HFFc6 (cell line): ENCODE results near the gene IGFL4. TPM values are rescaled to one million over a fixed set of nuclear protein-coding genes. Genes with fewer than 3 reads are reported as not detected.

Source experiments
- DNase-seq: peaks from one replicate; pipeline ENCODE4 v3.0.0-alpha.2; 2018
- H3K27ac Mint-ChIP-seq: 2 replicates; pipeline ENCODE4 v1.8.0; 2020; ENCODE audit warnings: mild to moderate bottlenecking, mixed read lengths
- H3K27me3 Mint-ChIP-seq: 2 replicates; pipeline ENCODE4 v1.8.0; 2021; ENCODE audit warnings: mild to moderate bottlenecking, moderate library complexity, mixed read lengths; ENCODE audit not compliant: insufficient read depth
- H3K36me3 Mint-ChIP-seq: 2 replicates; pipeline ENCODE4 v1.8.0; 2021; ENCODE audit warnings: low read depth, mixed read lengths
- H3K4me1 Mint-ChIP-seq: 2 replicates; pipeline ENCODE4 v1.8.0; 2020; ENCODE audit warnings: low read depth, mixed read lengths
- H3K4me3 Mint-ChIP-seq: 2 replicates; pipeline ENCODE4 v1.8.0; 2020; ENCODE audit warnings: mild to moderate bottlenecking, moderate library complexity, mixed read lengths
- H3K9me3 Mint-ChIP-seq: 2 replicates; pipeline ENCODE4 v1.8.0; 2020; ENCODE audit warnings: mild to moderate bottlenecking, mixed read lengths
- CTCF ChIP-seq: fragments of 200-600 bp; sonication (generic); IDR thresholded peaks from 2 replicates; pipeline ENCODE4 v1.5.0; 2021; ENCODE audit warnings: antibody characterized with exemption, mild to moderate bottlenecking
- total RNA-seq, 6 experiments: library from RNA; stranded (reverse); fragmentation: NEBNext Ultra II Directional; extraction: Animal tissue kit (Norgen Biotek cat#: 25700); gene quantifications; 2 replicates in 1 of 6; 3 replicates in 5 of 6; pipeline ENCODE4 v1.2.3, GENCODE V29; 2021

Gene IGFL4
- total RNA-seq, 6 experiments from 2014 or later: not detected

GRCh38 chr19:46002678-46003275 lies 38.0 kb downstream of the IGFL4 start:
- Mint-ChIP-seq H3K36me3 (peaks cover 5% of the 10 kb centered on the region; the same call in 1 of the 2 replicates), H3K4me3 (no peak overlapping the region), H3K9me3 (no peaks in the 10 kb centered on the region), H3K27ac (no peak overlapping the region), H3K4me1 (peaks cover 15% of the 10 kb centered on the region), H3K27me3 (no peaks in the 10 kb centered on the region; the same call in none of the 2 replicates)
- DNase-seq: no peak
- TF ChIP-seq CTCF: no peak

- TF ChIP-seq CTCF: no peak
- Mint-ChIP-seq H3K27ac (no peak overlapping the region), H3K4me3 (no peak overlapping the region), H3K36me3 (peaks cover 8% of the 10 kb centered on the region), H3K9me3 (no peaks in the 10 kb centered on the region), H3K4me1 (peaks cover 15% of the 10 kb centered on the region), H3K27me3 (no peaks in the 10 kb centered on the region; the same call in 1 of the 2 replicates)
- DNase-seq: no peak
Measured at GRCh38 chr19:46000491-46001246, 40.1 kb downstream of the IGFL4 start.

GRCh38 chr19:45999653-46000121 lies 41.1 kb downstream of the IGFL4 start:
- Mint-ChIP-seq H3K27ac (no peak overlapping the region), H3K27me3 (no peaks in the 10 kb centered on the region; the same call in 1 of the 2 replicates), H3K4me1 (peaks cover 15% of the 10 kb centered on the region), H3K4me3 (peak overlapping the region; percentile 33; the same call in 1 of the 2 replicates), H3K9me3 (no peaks in the 10 kb centered on the region), H3K36me3 (peaks cover 8% of the 10 kb centered on the region)
- no peak for TF ChIP-seq CTCF
- no peak for DNase-seq

GRCh38 chr19:45998834-45999233 lies 42.0 kb downstream of the IGFL4 start:
- no peaks in the 10 kb centered on the region; the same call in 1 of the 2 replicates for H3K27me3 Mint-ChIP-seq
- no peaks in the 10 kb centered on the region for H3K9me3 Mint-ChIP-seq
- no peak overlapping the region for H3K27ac Mint-ChIP-seq
- peaks cover 8% of the 10 kb centered on the region for H3K36me3 Mint-ChIP-seq
- DNase-seq: no peak
- no peak overlapping the region for H3K4me3 Mint-ChIP-seq
- no peak for TF ChIP-seq CTCF
- peaks cover 15% of the 10 kb centered on the region for H3K4me1 Mint-ChIP-seq

- no peak for TF ChIP-seq CTCF
- H3K36me3 Mint-ChIP-seq: peaks cover 8% of the 10 kb centered on the region
- H3K4me1 Mint-ChIP-seq: peaks cover 15% of the 10 kb centered on the region
- no peaks in the 10 kb centered on the region; the same call in 1 of the 2 replicates for H3K27me3 Mint-ChIP-seq
- H3K27ac Mint-ChIP-seq: no peak overlapping the region
- no peak for DNase-seq
- H3K9me3 Mint-ChIP-seq: no peaks in the 10 kb centered on the region
- H3K4me3 Mint-ChIP-seq: no peak overlapping the region; the same call in 1 of the 2 replicates
Measured at GRCh38 chr19:45996933-45997332, 43.9 kb downstream of the IGFL4 start.
